AG08396 (cell line): ENCODE data around the gene ALDH3A2.

Experiments used
- DNase-seq: peaks from one replicate; pipeline ENCODE4 v3.0.0; 2012; ENCODE audit warnings: low spot score, mixed read lengths

The ALDH3A2 gene

DNA sequence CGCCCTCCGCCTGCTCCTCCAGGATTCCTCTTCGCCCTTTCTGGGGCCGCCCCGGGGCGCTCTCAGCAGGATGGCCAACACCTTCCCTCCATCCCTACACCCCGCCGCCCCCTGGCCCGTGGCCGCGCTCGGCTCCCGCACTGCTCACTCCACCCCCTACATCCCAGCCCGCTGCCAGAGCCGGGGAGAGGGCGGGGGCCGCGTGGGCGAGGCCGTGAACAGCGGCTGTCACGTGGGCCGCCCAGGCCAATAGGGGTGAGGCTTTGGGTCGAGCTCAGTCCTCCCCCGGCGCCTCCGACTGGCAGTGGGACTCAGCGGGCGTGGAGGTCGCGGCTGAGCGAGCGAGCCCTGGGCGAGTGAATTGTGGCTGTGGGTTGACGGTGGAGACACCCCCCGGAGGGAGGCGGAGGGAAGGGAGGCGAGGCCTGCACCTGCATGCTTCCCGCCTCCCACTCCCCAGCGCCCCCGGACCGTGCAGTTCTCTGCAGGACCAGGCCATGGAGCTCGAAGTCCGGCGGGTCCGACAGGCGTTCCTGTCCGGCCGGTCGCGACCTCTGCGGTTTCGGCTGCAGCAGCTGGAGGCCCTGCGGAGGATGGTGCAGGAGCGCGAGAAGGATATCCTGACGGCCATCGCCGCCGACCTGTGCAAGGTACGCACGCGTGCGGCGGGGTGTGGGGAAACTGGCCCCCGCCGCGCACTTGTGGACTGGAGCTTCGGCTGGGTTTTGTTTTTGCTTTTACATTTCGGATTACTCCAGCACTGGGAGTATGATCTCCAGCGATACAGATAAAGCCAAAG lies at the start of gene ALDH3A2:
Gene ALDH3A2 (plus strand): TSS at position 277 of the 799 bp plus-strand sequence. CDS start 221 bp downstream, at position 498.
- peak; percentile 99 for DNase-seq

DNA sequence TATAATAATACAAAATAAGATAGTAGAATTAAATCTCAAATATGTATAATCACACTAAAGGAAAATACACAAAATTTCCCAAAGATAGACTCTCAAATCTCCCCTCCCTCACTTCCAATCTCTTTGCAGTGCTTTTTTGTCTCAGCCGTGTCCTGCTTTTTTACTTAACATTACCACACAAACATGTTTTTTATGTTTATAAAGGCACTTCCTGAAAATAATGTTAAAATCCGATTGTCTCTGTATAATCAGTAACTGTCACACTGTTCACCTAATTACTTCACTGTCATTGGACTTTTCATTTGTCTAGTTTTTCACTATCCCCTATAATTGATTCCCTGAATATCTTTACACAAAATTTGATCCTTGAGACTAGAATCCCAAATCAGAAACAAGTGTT lies 38.2 kb upstream of the ALDH3A2 start:
- no peak for DNase-seq

DNA sequence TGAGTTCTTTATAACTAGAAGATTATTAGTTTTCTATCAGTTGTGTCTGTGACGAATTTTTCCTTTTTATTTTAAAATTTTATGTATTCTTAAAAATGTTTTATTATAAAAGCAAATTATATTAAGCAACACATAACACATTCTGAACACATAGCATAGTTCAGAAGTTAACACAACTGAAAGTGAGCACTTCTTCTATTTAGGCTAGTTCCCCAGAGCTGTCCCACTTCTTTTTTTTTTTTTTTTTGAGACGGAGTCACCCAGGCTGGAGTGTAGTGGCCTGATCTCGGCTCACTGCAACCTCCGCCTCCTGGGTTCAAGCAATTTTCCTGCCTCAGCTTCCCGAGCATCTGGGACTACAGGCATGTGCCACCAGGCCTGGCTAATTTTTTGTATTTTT lies 37.7 kb upstream of the ALDH3A2 start:
- DNase-seq, result no peak

GRCh38 chr17:19613979-19614378 lies 34.6 kb upstream of the ALDH3A2 start:
- no peak for DNase-seq

DNA sequence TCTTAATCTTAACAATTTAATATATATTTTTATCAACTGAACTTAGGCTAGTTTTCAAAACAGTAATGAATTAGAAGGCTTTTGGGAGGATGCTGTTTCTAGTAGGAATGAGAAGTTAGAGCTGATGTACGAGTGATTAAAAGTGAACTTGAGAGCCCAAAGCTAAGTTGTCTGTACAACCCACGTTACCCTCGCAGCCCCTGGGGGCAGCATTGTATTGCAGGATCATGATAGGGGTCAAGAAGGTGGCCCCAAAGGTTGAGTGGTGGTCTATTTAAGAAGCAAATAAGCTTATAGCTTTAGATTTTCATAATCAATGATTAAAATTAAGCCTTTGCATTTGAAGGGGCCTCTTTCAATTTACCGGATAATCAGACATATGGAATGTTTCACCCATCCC lies 33.7 kb upstream of the ALDH3A2 start:
- DNase-seq, result no peak

DNA sequence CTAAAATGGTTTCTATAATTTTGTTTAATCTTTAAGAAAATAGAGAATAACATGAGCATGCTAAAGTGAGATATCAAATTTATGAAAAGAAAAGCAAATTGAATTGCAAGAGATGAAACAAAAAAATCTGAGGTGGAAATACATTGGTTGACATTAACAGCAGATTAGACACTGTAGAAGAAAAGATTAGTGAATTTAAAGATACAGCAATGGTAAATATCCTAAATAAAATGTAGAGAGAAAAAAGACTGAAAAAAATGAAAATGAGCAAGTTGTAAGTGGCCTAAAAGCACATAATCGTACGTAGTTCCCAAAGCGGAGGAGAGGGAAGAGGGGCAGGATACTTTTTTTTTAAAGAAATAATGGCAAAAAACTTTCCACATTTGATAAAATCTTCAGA lies 30.5 kb upstream of the ALDH3A2 start:
- DNase-seq, result no peak

DNA sequence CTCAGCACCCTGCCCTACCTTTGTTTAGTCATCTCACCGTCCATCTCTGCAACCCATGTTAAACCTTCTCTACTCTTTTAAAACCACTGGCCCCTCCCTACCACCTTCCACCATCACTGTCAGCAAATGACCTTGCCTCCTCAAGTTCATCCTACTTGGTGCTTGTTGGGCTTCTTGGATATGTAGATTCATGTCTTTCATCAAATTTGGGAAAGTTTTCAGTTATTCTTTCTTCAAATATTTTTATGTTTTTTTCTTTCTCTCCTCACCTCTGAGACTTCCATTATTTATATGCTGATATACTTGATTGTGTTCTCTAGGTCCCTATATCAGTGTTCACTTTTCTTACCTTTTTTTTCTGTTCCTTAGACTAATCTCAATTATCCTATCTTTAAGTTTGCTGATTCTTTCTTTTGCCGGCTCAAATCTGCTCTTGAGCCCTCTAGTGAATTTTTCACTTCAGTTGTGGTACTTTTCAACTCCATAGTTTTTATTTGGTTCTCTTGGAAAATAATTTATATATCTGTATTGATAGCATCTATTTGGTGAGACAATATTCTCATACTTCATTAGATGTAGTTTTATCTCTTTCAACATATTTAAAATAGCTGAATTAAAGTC lies 28.7 kb upstream of the ALDH3A2 start:
- no peak for DNase-seq

GRCh38 chr17:19621697-19622096 lies 26.9 kb upstream of the ALDH3A2 start:
- no peak for DNase-seq

DNA sequence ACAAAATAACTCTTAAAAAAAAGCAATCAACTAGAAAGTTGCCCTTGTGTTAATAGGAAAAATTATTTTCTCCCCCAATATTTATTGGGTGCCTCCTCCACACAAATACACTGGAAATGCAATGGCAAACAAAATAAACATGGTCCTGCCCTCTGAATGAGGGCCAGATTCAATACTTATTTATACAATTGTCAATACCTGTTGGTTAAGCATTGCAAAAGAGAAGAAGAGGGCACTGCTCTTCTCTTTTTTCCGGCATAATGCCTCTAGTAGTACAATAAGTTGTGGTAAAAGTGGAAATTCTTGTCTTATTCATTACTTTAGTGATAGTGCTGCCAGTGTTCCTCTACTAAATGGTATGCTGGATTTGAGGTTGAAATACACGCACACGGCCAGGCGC lies 22.5 kb upstream of the ALDH3A2 start:
- no peak for DNase-seq

GRCh38 chr17:19629449-19629848 lies 19.1 kb upstream of the ALDH3A2 start:
- no peak for DNase-seq

DNA sequence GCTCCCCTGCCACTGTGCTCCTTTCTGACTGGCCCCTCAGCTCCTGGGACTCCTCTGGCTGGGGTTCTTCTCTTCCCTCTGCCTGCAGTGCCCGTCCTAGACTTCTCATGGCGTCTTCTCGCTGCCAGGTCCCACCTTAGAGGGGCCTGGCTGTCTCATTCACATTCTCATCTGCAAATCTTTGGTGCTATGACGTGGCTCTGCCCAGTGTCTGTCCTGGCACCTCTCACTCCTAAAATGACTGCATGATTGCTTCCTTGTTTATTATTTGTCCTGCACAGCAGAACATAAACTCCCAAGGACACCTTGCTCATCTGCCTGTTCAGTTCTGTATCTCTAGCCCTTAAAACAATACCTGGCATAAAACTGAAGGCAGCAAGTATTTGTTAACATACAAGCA lies 18.5 kb upstream of the ALDH3A2 start:
- DNase-seq, result no peak

DNA sequence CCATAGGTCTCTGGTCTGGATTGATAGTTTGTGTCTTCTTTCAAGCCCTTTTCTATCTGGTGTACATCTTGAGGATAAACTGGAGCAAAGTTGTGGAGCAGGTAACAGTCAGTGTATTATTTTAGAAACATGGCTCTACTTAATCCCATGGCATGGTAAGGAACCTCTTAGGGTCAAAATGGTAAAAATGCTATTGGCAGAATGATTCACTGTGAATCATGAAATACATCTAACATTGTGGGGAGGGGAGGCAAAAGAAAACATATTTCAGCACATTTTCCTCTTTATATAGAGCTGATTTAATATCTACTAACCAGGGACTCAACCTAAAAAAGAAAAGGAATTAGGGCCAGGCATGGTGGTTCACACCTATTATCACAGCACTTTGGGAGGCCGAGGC lies 17.9 kb upstream of the ALDH3A2 start:
- no peak for DNase-seq

- no peak for DNase-seq
These were observed 16.6 kb upstream of the ALDH3A2 start for GRCh38 chr17:19631905-19632304.

GRCh38 chr17:19641687-19642372 lies 6.7 kb upstream of the ALDH3A2 start:
- DNase-seq, result no peak

DNA sequence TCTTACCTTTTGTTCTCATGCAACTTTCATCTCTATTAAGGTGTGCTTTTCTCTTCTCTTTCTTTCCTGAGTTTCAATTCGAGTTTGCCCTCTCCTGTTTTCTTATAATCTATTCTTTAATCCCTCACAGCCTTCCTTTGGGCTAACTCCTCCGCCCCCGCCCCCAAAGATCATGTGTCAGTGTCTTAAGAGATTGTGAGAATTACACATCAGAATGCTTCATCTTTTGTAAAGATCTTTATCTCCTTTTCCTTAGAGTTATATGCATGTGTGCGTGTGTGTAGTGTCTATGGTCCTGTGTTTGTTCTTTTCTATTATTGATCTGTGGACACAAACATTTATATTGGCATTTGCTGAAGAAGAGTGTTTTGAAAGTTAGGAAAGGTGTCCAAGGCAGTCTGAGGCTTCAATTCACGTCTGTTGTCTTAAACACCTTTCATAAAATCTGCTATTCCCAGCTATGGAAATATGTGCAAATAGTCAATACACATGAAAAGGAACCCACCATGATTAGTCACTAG lies 6.1 kb upstream of the ALDH3A2 start:
- no peak for DNase-seq

GRCh38 chr17:19644493-19645210 lies 3.9 kb upstream of the ALDH3A2 start:
- no peak for DNase-seq

- DNase-seq, result peak; percentile 29
These were observed 2.8 kb upstream of the ALDH3A2 start for GRCh38 chr17:19645734-19646201.

DNA sequence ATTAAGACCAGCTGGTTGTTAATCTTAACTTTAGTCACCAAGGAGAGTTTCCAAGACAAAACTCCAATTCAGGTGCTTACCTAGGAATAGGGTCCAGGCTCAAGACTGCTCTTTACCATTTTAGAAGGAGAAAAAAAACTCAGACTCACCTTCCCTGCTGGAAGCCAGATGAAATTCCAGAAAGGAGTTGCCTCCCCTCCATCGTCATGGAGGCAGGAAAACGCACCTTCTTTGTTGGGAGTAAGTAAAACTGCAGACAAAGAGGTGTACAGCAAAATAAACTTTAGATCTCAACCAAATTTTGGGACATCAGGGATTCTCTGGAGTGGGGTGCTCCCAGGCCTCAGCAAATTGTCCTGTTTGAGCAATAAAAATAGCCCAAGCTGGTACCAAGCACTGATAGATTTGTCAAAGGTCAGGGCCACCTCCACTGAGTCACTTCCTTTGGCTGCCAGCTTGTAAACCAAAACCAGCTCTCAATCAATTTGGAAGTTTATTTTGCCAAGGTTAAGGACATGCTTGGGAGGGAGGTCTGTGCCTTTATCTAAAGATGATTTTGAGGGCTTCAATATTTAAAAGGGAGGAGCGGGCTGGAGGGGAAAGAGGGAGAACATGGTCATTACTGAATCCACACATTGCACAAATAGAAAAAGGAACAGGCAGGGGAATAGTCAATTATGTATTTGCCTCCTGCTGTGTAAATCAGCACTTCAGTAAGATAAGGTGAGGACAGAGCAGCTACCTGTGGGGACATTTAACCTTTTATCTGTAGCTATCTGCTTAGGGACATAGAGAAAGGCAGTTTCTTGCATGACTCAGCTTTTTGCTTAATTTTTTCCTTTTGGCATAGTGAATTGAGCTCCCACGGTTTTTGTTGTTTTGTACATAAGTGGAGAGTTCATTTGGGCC lies 1.5 kb upstream of the ALDH3A2 start:
- DNase-seq, result no peak

- DNase-seq, result peak; percentile 66
These were observed 665 bp upstream of the ALDH3A2 start for GRCh38 chr17:19647697-19648474.

- DNase-seq, result no peak
These were observed 657 bp downstream of the ALDH3A2 start for GRCh38 chr17:19649274-19649541.
